ENCODE data around the gene ADAMTS4.

The ADAMTS4 gene

GRCh38 chr1:161219078-161219892, 20.4 kb upstream of the ADAMTS4 start:
- Histone ChIP-seq H3F3A (ENCODE audit: control insufficient read depth, insufficient read depth) (peaks cover 3% of the 10 kb centered on the region), H3K36me3 (ENCODE audit: control insufficient read depth, low read length) (peaks cover 3% of the 10 kb centered on the region), H3K9me3 (ENCODE audit: control insufficient read depth, insufficient read depth, low read length) (no peaks in the 10 kb centered on the region), H3K4me3 (ENCODE audit: low read length) (no peak overlapping the region), H3K27me3 (ENCODE audit: control insufficient read depth, low read length) (no peaks in the 10 kb centered on the region), H3K79me2 (ENCODE audit: control insufficient read depth, low read length) (no peaks in the 10 kb centered on the region), H3K4me1 (ENCODE audit: control insufficient read depth, low read length) (peaks cover 28% of the 10 kb centered on the region), H3K9me2 (replicated peaks; ENCODE audit: control insufficient read depth, low read length) (no peaks in the 10 kb centered on the region), H3K27ac (ENCODE audit: low read depth, low read length) (no peak overlapping the region), H4K20me1 (ENCODE audit: control insufficient read depth, insufficient read depth, low read depth, low read length) (no peaks in the 10 kb centered on the region), H3K4me2 (ENCODE audit: low read length) (peak overlapping the region; percentile 42; the same call in 1 of the 2 replicates)
- TF ChIP-seq EZH2phosphoT487 (IDR thresholded peaks at IDR 0.05; ENCODE audit: borderline replicate concordance, low read length) (no peak), CTCF (IDR thresholded peaks at IDR 0.05; ENCODE audit: low read depth, low read length, poor library complexity, severe bottlenecking) (no peak)

GRCh38 chr1:161218301-161219077, 19.6 kb upstream of the ADAMTS4 start:
- Histone ChIP-seq H3K9me3 (ENCODE audit: control insufficient read depth, insufficient read depth, low read length) (no peaks in the 10 kb centered on the region), H3K79me2 (ENCODE audit: control insufficient read depth, low read length) (no peaks in the 10 kb centered on the region), H3K27ac (ENCODE audit: low read depth, low read length) (no peak overlapping the region), H3K4me2 (ENCODE audit: low read length) (peak overlapping the region; percentile 42), H3K27me3 (ENCODE audit: control insufficient read depth, low read length) (no peaks in the 10 kb centered on the region), H4K20me1 (ENCODE audit: control insufficient read depth, insufficient read depth, low read depth, low read length) (no peaks in the 10 kb centered on the region), H3K4me1 (ENCODE audit: control insufficient read depth, low read length) (peaks cover 28% of the 10 kb centered on the region), H3K9me2 (replicated peaks; ENCODE audit: control insufficient read depth, low read length) (no peaks in the 10 kb centered on the region), H3F3A (ENCODE audit: control insufficient read depth, insufficient read depth) (peaks cover 3% of the 10 kb centered on the region), H3K4me3 (ENCODE audit: low read length) (no peak overlapping the region), H3K36me3 (ENCODE audit: control insufficient read depth, low read length) (peaks cover 11% of the 10 kb centered on the region)
- no peak for TF ChIP-seq CTCF (IDR thresholded peaks at IDR 0.05; ENCODE audit: low read depth, low read length, poor library complexity, severe bottlenecking)
- TF ChIP-seq EZH2phosphoT487 (IDR thresholded peaks at IDR 0.05; ENCODE audit: borderline replicate concordance, low read length), result no peak

- Histone ChIP-seq H3K27ac (ENCODE audit: low read depth, low read length) (no peak overlapping the region), H3K4me3 (ENCODE audit: low read length) (no peak overlapping the region), H3F3A (ENCODE audit: control insufficient read depth, insufficient read depth) (peaks cover 3% of the 10 kb centered on the region), H3K79me2 (ENCODE audit: control insufficient read depth, low read length) (no peaks in the 10 kb centered on the region), H3K9me3 (ENCODE audit: control insufficient read depth, insufficient read depth, low read length) (no peaks in the 10 kb centered on the region), H3K4me2 (ENCODE audit: low read length) (peak overlapping the region; percentile 42), H3K4me1 (ENCODE audit: control insufficient read depth, low read length) (peaks cover 28% of the 10 kb centered on the region), H4K20me1 (ENCODE audit: control insufficient read depth, insufficient read depth, low read depth, low read length) (no peaks in the 10 kb centered on the region), H3K27me3 (ENCODE audit: control insufficient read depth, low read length) (no peaks in the 10 kb centered on the region), H3K36me3 (ENCODE audit: control insufficient read depth, low read length) (peaks cover 17% of the 10 kb centered on the region), H3K9me2 (replicated peaks; ENCODE audit: control insufficient read depth, low read length) (no peaks in the 10 kb centered on the region)
- TF ChIP-seq EZH2phosphoT487 (IDR thresholded peaks at IDR 0.05; ENCODE audit: borderline replicate concordance, low read length) (no peak), CTCF (IDR thresholded peaks at IDR 0.05; ENCODE audit: low read depth, low read length, poor library complexity, severe bottlenecking) (no peak)
Measured at GRCh38 chr1:161217831-161218230, 19.0 kb upstream of the ADAMTS4 start.

All from DOHH2 (cell line).